Measurements from ENCODE around the gene WEE2. TPM values are rescaled to one million over a fixed set of nuclear protein-coding genes. Genes with fewer than 3 reads are reported as not detected.

WEE2 gene
- total RNA-seq, 1 donor from 2014 or later, result not detected

DNA sequence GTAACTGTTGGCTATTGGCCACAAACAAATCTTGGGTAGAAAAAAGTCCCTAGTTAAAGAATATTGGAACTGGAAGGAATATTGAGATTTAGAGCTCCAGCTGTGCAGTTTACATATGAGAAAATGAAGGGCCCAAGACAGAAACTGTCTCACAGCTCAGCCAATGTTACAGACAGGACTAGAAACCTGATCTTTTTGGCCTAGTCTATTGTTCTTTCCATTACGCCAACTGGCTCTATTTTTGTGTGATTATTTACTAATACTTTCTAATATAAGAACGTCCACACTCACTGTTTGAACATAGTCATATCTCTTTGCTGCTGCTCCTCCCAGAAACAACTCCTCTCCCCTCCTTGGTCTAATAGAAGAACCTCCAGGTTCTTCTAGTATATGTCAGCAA is 1.2 kb downstream of the WEE2 start:
- intact Hi-C loops (cut with DNase I), result no loop called here
- no peak for DNase-seq (ENCODE audit: low spot score in 2 of 2)

DNA sequence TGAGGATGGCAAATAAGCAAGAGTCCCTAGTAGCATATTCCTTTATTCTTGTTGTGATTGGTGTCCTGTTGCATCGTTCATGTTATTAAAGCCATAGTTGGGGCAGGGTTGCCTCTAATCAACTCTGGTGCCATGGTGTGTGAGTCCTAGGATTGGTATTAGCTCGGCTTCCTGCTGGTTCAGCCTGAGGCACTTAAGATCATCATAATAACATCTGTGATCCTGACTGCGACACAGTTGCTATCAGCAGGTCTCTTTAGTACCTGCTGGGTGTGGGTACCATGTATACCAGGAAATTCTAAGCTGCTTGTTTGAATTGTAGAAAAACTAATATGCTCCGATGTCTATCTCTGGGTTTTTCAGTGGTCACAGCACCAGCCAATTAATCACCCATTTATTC is 1.6 kb downstream of the WEE2 start:
- intact Hi-C loops (cut with DNase I), result no loop called here
- DNase-seq (ENCODE audit: low spot score in 2 of 2), result no peak
- TF ChIP-seq, protein P1, sequence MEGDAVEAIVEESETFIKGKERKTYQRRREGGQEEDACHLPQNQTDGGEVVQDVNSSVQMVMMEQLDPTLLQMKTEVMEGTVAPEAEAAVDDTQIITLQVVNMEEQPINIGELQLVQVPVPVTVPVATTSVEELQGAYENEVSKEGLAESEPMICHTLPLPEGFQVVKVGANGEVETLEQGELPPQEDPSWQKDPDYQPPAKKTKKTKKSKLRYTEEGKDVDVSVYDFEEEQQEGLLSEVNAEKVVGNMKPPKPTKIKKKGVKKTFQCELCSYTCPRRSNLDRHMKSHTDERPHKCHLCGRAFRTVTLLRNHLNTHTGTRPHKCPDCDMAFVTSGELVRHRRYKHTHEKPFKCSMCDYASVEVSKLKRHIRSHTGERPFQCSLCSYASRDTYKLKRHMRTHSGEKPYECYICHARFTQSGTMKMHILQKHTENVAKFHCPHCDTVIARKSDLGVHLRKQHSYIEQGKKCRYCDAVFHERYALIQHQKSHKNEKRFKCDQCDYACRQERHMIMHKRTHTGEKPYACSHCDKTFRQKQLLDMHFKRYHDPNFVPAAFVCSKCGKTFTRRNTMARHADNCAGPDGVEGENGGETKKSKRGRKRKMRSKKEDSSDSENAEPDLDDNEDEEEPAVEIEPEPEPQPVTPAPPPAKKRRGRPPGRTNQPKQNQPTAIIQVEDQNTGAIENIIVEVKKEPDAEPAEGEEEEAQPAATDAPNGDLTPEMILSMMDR (IDR thresholded peaks at IDR 0.05), result no peak
- H3K4me3 ChIP-seq, result no peak overlapping the region
- no peak overlapping the region for H3K27ac ChIP-seq
- H3K4me1 ChIP-seq, result no peaks in the 10 kb centered on the region
- no peaks in the 10 kb centered on the region for H3K27me3 ChIP-seq
- no peaks in the 10 kb centered on the region for H3K36me3 ChIP-seq
- H3K9me3 ChIP-seq, result no peaks in the 10 kb centered on the region

More for the DNA sequence above, 1.2 kb downstream of the WEE2 start:
- H3K9me3 ChIP-seq, result no peaks in the 10 kb centered on the region
- no peaks in the 10 kb centered on the region for H3K27me3 ChIP-seq
- H3K4me1 ChIP-seq, result no peaks in the 10 kb centered on the region
- no peak overlapping the region for H3K27ac ChIP-seq
- no peak overlapping the region for H3K4me3 ChIP-seq
- H3K36me3 ChIP-seq, result no peaks in the 10 kb centered on the region
- TF ChIP-seq, protein P1 (IDR thresholded peaks at IDR 0.05), result no peak

DNA sequence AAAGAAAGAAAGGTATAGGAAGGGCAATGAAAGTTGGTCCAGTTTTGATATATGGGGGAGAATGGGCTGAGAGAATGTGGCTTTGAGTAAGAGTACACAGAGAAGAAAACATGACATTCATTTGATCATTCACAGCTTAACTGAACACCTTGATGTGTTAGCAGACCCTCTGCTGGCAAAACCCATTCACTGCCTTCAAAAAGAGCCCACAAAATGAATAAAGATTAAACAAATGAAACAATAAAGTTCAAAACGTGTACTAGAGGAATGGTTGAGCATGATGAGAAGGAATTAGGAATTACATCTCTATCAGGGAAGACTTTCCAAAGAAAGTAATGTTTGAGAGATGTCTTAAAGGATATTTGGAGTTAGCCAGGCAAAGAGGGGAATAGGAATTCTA is 2.1 kb downstream of the WEE2 start:
- no peak overlapping the region for H3K27ac ChIP-seq
- TF ChIP-seq, protein P1 (IDR thresholded peaks at IDR 0.05), result no peak
- H3K4me1 ChIP-seq, result no peaks in the 10 kb centered on the region
- H3K36me3 ChIP-seq, result no peaks in the 10 kb centered on the region
- no peak overlapping the region for H3K4me3 ChIP-seq
- H3K9me3 ChIP-seq, result no peaks in the 10 kb centered on the region
- no peaks in the 10 kb centered on the region for H3K27me3 ChIP-seq
- DNase-seq (ENCODE audit: low spot score in 2 of 2), result no peak
- intact Hi-C loops (cut with DNase I), result no loop called here

DNA sequence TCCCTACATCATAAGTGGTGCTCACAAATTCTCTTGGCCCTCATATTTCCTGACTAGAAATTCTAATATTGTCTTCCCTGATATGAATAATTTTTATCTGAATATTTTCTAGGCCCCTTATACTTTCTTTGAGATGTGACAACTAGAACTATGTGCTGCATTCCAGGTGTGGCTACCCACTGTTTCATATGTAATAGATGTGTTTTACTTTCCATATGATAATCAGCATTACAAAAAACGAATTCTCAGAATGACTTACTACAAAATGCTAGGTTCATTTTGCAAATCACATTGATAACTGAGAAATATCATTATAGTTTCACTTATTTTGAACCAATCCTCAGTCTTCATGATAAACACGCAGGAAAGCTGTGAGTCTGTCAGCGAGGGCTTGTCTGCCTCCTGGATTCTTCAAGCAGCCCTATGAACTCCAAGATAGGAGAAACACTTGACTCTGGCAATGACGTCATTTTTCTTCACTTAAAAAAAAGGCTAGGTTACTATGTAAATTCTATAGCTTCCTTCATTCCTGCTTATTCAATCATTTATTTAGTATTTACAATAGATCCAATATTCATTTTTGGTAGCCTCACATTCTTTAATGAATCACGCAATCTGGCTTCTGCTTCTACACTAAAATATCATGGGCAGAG is 4.6 kb downstream of the WEE2 start:
- no peak for DNase-seq (ENCODE audit: low spot score in 2 of 2)
- Histone ChIP-seq H3K9me3 (no peaks in the 10 kb centered on the region), H3K27me3 (no peaks in the 10 kb centered on the region), H3K27ac (no peak overlapping the region), H3K4me1 (no peaks in the 10 kb centered on the region), H3K4me3 (no peak overlapping the region), H3K36me3 (no peaks in the 10 kb centered on the region)
- intact Hi-C loops (cut with DNase I), result no loop called here
- TF ChIP-seq, protein P1 (IDR thresholded peaks at IDR 0.05), result no peak

DNA sequence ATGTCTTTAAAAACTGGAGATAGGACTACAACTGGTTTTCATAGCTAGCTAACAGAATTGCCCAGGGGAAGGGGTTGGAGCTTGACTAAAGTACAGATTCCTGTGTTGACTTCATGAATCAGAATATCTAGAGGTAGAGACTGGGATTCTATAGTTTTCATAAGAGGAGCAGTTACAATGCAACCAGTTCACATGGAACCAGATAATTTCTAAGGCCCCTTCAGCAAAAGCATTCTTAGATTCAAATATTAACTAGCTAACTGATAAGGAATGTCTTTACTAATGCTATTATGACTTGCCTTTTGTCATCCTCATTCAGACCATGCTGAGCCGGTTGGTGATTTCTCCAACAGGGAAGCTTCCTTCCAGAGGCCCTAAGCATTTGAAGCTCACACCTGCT is 5.7 kb downstream of the WEE2 start:
- no peak overlapping the region for H3K27ac ChIP-seq
- no peaks in the 10 kb centered on the region for H3K36me3 ChIP-seq

More for the DNA sequence above, 5.7 kb downstream of the WEE2 start:
- intact Hi-C loops (cut with DNase I), result no loop called here
- Histone ChIP-seq H3K9me3 (no peaks in the 10 kb centered on the region), H3K4me3 (no peak overlapping the region), H3K27me3 (no peaks in the 10 kb centered on the region), H3K4me1 (no peaks in the 10 kb centered on the region)
- DNase-seq (ENCODE audit: low spot score in 2 of 2), result no peak
- TF ChIP-seq, protein P1 (IDR thresholded peaks at IDR 0.05), result no peak
